AG09309 (cell line): ENCODE data around the gene TLR5.

Experiments
- DNase-seq: peaks from one replicate; pipeline ENCODE4 v3.0.0-alpha.2; 2010; ENCODE audit warnings: low read depth
- H3K4me3 ChIP-seq: 2 replicates; pipeline ENCODE4 v1.5.1; 2011; ENCODE audit warnings: mild to moderate bottlenecking, low read depth, low read length, moderate library complexity; ENCODE audit not compliant: control insufficient read depth
- TF ChIP-seq, protein P1 (sequence below): IDR thresholded peaks from 2 replicates; pipeline ENCODE4 v1.5.1; 2011; ENCODE audit warnings: mild to moderate bottlenecking, low read depth, low read length, inconsistent platforms; ENCODE audit not compliant: insufficient read depth, control insufficient read depth; ENCODE audit errors: missing control alignments

Gene TLR5

DNA sequence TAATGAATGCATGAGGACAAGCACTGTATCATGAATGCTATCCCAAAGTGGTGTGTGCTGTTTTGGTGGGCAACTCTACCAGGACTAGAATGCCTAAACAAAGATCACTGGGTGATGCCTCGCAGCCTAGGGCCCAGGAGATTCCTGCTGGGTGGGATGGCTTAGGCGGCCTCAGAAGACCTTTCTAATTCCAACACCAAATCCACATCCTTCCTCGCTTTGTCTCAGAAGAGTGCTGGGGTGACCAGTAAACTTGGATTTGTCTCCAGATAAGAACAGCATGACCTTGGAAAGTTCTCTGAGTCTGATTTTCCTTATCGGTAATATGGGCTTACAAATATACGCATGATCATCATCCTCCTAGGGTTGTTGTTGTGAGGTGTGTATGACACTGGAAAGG, 76.6 kb downstream of the TLR5 start:
- no peak for DNase-seq
- TF ChIP-seq, protein P1, sequence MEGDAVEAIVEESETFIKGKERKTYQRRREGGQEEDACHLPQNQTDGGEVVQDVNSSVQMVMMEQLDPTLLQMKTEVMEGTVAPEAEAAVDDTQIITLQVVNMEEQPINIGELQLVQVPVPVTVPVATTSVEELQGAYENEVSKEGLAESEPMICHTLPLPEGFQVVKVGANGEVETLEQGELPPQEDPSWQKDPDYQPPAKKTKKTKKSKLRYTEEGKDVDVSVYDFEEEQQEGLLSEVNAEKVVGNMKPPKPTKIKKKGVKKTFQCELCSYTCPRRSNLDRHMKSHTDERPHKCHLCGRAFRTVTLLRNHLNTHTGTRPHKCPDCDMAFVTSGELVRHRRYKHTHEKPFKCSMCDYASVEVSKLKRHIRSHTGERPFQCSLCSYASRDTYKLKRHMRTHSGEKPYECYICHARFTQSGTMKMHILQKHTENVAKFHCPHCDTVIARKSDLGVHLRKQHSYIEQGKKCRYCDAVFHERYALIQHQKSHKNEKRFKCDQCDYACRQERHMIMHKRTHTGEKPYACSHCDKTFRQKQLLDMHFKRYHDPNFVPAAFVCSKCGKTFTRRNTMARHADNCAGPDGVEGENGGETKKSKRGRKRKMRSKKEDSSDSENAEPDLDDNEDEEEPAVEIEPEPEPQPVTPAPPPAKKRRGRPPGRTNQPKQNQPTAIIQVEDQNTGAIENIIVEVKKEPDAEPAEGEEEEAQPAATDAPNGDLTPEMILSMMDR = no peak
- no peak overlapping the region for H3K4me3 ChIP-seq

DNA sequence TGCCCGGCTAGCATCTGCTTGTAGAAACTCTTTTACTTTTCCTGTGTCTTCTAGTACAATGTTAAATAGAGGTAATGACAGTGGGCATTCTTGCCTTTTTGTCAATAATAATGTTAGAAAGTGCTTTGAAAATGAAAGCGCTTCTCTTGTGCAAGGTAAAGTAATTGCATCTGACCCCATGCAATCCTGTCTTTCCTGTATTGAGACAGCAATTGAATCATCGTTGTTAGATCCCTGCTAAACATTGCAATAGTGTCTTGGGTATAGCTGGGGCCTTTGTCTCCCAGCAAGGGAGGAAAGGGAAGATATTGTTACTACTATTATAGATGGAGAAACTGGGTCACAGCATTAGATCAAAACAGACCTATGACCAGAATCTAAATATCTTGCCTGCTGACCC, 80.9 kb downstream of the TLR5 start:
- TF ChIP-seq, protein P1 = no peak
- no peak overlapping the region for H3K4me3 ChIP-seq
- DNase-seq = no peak

DNA sequence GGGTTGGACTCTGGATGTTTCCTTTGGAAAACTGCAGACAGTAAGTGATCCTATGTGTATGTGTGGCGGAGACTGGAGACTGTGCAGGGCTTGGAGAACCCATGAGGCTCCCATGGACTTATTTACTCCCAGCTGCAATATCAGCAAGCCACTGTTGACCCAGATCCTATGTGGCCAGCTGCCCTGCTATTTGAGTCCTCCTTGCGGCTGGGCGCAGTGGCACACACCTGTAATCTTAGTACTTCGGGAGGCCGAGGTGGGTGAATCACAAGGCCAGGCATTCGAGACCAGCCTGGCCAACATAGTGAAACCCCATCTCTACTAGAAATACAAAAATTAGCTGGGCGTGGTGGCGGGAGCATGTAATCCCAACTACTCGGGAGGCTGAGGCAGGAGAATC, 83.5 kb downstream of the TLR5 start:
- no peak for DNase-seq
- TF ChIP-seq, protein P1 = no peak
- H3K4me3 ChIP-seq = no peak overlapping the region
